ENCODE results near the gene CCDC88C. TPM values are rescaled to one million over a fixed set of nuclear protein-coding genes. Genes with fewer than 3 reads are reported as not detected.

The CCDC88C gene
- total and polyA plus RNA-seq, 3 donors from 2014 or later: 36.5 to 51.3 (median 47.4) TPM

DNA sequence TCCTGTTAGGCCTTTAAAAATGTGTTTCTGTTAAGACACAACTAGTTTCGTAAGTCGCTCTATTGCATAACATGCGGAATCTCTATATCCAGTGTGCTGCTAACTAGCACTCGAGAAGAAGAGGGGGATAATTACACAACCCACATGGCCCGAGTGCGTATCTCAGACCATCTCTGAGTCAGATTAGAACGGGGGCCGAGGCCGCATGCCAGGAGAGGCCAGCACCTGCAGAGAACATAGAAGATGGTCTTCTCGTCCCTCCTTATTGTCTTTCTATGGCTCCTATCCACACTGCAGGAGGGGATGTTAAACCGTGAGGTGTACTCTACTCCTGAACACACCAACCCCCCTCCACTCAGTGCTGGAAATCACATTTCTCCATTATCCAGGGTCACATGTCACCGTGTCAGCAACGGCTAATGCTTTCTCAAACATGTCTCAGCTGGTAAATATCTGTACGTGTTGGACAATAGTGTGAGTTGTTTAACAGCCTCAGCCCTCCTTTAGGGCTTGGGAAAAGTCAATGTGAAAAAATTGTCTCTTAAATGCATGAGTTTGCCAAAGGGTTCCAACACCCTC is 56.3 kb downstream of the CCDC88C start:
- H3K27ac ChIP-seq: no peak overlapping the region
- intact Hi-C loops (cut with DNase I; ENCODE audit: low total_unique reads): no loop called here
- H3K36me3 ChIP-seq (ENCODE audit: low read depth, missing control alignments): no peaks in the 10 kb centered on the region
- no peaks in the 10 kb centered on the region for H3K9me3 ChIP-seq
- DNase-seq: no peak
- H3K4me3 ChIP-seq: no peak overlapping the region
- H3K27me3 ChIP-seq: no peaks in the 10 kb centered on the region
- no peaks in the 10 kb centered on the region for H3K4me1 ChIP-seq
- TF ChIP-seq, protein P1, sequence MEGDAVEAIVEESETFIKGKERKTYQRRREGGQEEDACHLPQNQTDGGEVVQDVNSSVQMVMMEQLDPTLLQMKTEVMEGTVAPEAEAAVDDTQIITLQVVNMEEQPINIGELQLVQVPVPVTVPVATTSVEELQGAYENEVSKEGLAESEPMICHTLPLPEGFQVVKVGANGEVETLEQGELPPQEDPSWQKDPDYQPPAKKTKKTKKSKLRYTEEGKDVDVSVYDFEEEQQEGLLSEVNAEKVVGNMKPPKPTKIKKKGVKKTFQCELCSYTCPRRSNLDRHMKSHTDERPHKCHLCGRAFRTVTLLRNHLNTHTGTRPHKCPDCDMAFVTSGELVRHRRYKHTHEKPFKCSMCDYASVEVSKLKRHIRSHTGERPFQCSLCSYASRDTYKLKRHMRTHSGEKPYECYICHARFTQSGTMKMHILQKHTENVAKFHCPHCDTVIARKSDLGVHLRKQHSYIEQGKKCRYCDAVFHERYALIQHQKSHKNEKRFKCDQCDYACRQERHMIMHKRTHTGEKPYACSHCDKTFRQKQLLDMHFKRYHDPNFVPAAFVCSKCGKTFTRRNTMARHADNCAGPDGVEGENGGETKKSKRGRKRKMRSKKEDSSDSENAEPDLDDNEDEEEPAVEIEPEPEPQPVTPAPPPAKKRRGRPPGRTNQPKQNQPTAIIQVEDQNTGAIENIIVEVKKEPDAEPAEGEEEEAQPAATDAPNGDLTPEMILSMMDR (IDR thresholded peaks at IDR 0.05): no peak
- no peak for TF ChIP-seq POLR2A (IDR thresholded peaks at IDR 0.05)
- WGBS, 2 donors: 79 to 94% methylated on average over 14 of the region's 14 CpGs

DNA sequence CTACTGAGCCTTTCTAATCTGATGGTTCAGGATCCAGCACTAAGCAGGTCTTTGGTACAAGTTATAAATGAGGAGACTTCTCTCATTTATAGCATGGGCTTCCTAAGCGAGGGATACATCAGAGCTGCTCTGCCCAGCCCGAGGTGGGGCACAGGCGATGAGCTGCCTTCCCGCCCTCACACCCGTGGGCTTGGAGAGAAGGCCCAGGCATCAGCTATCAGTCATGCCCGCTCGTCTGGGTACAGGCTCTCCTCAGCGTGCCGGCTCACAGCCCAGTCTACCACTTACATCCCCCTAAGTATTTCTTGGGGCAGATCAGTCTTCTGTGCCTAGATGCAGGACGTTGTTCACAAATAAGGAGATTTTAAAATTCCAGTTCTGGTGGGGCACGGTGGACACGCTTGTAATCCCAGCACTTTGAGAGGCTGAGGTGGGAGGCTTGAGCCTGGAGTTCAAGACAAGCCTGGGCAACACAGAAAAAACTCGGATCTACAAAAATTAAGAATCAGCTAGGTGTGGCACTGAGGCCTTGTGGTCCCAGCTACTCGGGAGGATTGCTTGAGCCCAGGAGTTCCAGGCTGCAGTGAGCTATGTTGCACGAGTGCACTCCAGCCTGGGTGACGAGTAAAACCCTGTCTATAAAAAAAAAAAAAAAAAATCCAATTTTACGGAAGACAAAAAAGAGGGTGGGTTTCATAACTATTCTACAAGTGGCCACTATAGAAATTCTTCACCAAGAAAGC is 57.0 kb downstream of the CCDC88C start:
- Histone ChIP-seq H3K27me3 (no peaks in the 10 kb centered on the region), H3K27ac (no peak overlapping the region), H3K9me3 (no peaks in the 10 kb centered on the region), H3K4me3 (no peak overlapping the region), H3K36me3 (ENCODE audit: low read depth, missing control alignments) (no peaks in the 10 kb centered on the region), H3K4me1 (no peaks in the 10 kb centered on the region)
- intact Hi-C loops (cut with DNase I; ENCODE audit: low total_unique reads): no loop called here
- no peak for DNase-seq
- TF ChIP-seq, protein P1 (IDR thresholded peaks at IDR 0.05): no peak
- TF ChIP-seq POLR2A (IDR thresholded peaks at IDR 0.05): no peak
- WGBS, 2 donors: 91 to 92% methylated on average over 15 to 17 of the region's 17 CpGs

DNA sequence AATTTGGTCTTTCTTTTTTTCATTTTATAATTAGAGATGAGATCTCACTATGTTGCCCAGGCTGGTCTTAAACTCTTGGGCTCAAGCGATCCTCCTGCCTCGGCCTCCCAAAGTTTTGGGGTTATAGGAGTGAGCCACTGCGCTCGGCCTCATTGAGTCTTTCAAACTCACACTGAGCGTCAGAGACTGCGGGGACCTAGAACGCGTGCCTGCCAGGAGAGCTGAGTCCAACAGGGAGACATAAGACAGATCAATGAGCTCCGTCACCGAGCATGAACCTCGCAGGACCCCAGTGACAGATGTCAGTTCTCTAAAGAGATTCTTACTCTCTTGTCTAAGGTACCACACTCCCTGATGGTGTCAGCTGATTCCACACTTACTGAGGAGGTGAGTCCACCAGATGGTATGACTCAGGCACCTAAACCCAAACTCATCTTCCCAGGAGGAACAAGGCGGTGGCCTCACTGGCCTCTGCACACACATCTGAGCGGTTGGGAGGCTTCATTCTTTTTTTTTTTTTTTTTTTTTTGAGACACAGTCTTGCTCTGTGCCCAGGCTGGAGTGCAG is 58.9 kb downstream of the CCDC88C start:
- H3K9me3 ChIP-seq: no peaks in the 10 kb centered on the region
- H3K4me3 ChIP-seq: no peak overlapping the region
- TF ChIP-seq, protein P1 (IDR thresholded peaks at IDR 0.05): no peak
- no peak for TF ChIP-seq POLR2A (IDR thresholded peaks at IDR 0.05)
- H3K27me3 ChIP-seq: no peaks in the 10 kb centered on the region
- intact Hi-C loops (cut with DNase I; ENCODE audit: low total_unique reads): no loop called here
- no peak overlapping the region for H3K27ac ChIP-seq
- no peaks in the 10 kb centered on the region for H3K4me1 ChIP-seq
- no peak for DNase-seq
- 96 to 97% methylated on average over 13 of the region's 13 CpGs for WGBS, 2 donors
- no peaks in the 10 kb centered on the region for H3K36me3 ChIP-seq (ENCODE audit: low read depth, missing control alignments)

DNA sequence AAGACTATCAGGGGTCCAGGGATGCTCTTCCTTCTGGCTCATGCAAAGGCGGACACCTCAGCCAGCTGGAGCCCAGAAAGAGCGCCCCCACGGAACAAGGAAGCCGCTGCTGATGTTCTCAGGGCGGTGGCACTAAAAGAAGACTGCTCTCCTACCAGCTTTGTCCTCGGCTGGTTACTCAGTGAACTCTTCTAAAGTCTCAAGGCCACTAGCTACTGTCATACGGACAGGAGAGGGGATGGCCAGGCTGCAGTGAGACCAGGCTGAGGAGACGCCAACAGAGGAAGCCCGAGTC is 59.6 kb downstream of the CCDC88C start:
- TF ChIP-seq, protein P1 (IDR thresholded peaks at IDR 0.05): no peak
- TF ChIP-seq POLR2A (IDR thresholded peaks at IDR 0.05): no peak
- WGBS, 2 donors: 70 to 88% methylated on average over 9 of the region's 9 CpGs
- no peak for DNase-seq
- Histone ChIP-seq H3K27ac (no peak overlapping the region), H3K4me1 (peaks cover 1% of the 10 kb centered on the region), H3K36me3 (ENCODE audit: low read depth, missing control alignments) (no peaks in the 10 kb centered on the region), H3K9me3 (no peaks in the 10 kb centered on the region), H3K4me3 (no peak overlapping the region), H3K27me3 (no peaks in the 10 kb centered on the region)
- intact Hi-C loops (cut with DNase I; ENCODE audit: low total_unique reads): no loop called here
